Stimulated activated CD4-positive, alpha-beta T cell treated with anti-CD3 and anti-CD28 coated beads, Interleukin-2, amount 100 ng/mL, for 24 hours (primary cell): ENCODE measurements around the gene GNAZ.

Experiments
- DNase-seq, 2 donors: peaks; one replicate each; pipeline ENCODE4 v3.0.0-alpha.2; 2020

The GNAZ gene

GRCh38 chr22:23065495-23066122, 4.7 kb upstream of the GNAZ start:
- DNase-seq = peak in 1 of 2 donors; percentile 13

DNA sequence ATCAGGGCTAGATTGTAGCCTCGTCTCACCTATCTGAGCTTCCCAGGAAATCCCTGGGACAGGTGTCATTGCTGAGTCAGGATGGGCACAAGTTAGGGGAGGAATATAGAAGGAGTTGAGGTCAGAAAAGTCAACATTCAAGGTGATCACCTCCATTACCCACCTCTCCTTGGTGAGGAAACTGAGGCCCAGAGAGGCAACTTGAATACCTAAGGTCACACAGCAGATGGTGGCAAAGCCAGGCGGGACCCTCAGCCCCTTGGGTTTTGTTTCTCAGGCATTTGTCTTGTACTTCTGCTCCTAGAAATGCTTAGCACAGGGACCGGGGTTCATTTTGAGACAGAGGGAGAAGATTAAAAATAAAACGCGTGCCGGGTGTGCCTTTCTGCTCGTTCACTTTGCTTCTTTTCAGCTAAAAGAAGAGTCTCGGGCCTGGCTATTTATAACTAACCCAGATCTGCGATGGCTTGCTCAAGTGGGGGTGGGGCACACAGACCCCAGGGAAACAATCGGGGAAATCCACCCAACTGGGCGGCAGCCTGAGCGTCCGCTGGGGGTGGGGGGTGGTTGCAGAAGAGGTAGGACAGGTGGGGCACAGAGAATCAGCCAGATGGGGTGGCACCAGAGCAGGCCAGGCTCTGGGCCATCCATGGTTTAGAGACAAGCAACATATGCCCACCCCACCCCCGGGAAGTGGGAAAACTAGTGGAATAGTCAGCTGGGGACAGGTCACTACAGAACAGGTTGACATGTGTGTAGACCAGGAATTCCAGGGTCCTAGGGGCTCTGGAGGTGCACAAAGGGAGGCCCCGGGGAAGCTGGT, 3.9 kb upstream of the GNAZ start:
- DNase-seq = peak in 1 of 2 donors; percentile 13

DNA sequence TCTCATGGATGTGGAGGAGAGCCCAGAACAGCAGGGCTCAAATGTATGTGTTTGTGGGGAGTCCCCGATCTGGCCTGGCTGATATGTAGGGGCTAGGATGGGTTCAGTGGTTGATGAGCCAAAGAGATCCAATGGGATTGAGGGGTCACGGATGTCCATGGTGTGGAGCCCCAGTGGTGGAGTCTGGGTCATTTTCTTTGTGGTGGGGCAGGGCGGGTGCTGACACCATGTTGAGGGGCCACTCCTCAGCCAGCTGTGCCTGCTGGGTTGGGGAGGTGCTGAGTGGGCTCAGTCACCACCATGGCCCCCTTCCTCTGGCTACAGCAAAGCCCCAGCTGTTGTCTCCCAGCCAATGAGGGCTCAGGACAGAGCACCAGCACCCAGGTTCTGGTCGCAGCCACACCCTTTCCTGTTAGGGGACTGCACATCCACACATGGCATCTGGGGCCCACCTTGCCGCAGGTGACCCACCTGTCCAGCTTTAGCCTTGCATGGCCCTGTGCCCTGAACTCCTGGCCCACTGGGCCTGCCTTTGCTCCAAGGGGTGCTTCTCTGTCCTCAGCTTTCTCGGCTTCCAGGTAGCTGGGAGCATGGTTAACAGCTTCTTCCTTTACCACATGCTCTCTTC, 3.2 kb upstream of the GNAZ start:
- DNase-seq = peak in 1 of 2 donors; percentile 16

GRCh38 chr22:23067691-23068090, 2.6 kb upstream of the GNAZ start:
- no peak for DNase-seq

DNA sequence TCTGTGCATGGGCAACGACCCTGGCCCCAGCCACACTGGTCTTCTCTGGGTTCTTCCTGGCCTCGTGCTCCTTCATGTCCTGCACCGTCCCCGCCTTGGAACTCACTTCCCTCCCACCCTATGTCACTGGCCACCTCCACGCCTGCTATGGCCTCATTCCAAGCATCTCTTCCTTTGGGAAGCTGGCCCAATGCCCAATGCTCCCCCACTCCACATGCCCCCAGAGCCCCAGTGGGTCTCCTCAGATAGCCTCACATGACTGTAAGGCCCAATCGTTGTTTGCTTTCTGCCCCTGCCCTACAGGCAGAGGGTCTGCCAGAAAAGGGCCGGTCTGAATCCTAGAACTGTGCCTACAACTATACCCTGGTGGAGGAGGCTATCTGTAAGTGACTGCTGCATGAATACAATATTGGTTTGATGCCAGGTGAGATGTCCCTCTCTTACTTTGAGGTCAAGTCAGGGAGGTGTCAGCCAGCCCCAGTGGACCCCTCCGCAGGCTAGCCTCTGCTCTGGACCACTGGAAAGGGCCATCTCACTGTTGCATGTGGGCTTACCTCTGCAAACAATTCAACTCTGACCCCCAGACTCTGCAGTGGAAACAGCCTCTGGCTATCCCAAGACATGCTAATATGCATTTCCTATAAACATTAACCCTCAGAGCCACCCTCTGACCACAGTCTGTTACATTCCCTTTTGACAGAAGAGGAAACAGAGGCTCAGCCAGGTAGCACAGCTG, 2.1 kb upstream of the GNAZ start:
- no peak for DNase-seq

DNA sequence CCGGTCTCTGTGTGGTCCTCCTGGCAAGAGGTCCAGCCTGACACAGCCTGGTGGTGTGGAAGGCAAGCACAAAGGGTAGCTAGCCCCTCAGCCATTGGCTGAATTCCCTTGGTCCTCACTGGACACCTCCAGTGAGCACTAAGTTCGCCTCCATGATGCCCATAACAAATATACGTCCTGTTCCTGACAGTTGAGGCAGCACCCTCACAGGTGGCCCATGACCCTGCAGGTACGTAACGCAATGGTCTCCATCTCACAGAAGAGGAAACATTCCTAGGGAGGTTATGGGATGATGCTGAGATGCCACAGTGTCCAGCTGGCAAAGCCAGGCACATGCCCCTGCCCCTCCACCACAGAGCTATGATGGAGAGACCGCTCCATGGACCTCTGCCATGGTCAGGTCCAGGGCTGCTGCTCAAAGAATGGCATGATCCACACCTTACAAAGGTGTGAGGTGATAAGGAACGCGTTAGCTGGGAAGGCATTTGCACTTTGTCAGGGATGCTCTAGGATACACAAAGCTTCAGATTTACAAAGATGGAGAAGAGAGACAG, 1.4 kb upstream of the GNAZ start:
- no peak for DNase-seq

GRCh38 chr22:23069502-23070357, 589 bp upstream of the GNAZ start:
- peak; percentile 91 for DNase-seq

GRCh38 chr22:23071230-23072076, 1.1 kb downstream of the GNAZ start:
- DNase-seq = no peak

GRCh38 chr22:23072077-23072910, 2.0 kb downstream of the GNAZ start:
- no peak for DNase-seq

GRCh38 chr22:23072911-23073491, 2.7 kb downstream of the GNAZ start:
- DNase-seq = no peak

GRCh38 chr22:23073526-23074229, 3.4 kb downstream of the GNAZ start:
- DNase-seq = no peak

DNA sequence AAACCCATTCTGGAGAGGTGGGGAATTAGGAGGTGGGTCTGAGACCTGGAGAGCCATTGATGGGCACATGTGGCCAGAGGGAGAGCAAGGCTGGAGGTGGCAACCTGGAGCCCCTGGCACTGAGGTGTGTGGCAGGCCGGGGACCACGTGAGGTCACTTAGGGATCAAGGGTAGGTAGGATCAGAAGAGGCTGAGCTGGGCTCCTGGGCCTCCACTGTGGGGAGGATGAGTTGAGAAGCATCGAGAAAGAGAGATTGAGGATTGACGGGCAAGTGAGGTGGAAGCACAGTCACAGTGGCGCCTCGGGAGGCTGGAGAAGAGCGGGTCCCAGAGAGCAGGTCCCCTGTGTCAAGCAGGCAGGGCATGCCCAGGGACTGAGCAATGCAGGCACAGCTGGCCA, 4.1 kb downstream of the GNAZ start:
- no peak for DNase-seq

DNA sequence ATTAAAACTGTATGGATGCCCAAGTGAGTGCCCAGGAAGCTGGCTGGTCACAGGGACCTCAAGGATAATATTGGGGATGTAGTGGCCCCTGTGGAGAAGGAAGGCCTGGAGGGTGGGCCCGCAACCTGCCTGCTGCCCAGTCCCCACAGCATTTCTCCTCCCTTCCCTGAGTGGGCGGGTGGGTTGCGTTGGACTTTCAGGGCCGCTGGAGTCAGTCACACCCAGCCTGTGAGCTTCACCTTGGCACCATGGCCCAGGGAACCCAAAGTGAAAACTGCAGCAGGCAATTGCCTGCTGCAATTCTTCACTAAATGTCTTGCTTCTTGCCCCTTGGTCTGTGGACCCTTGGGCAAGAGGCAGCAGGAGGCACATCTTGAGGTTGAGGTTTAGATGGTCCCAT, 4.7 kb downstream of the GNAZ start:
- DNase-seq = no peak

- DNase-seq = no peak
Measured at GRCh38 chr22:23075525-23076216, 5.4 kb downstream of the GNAZ start.

GRCh38 chr22:23076896-23077572, 6.7 kb downstream of the GNAZ start:
- DNase-seq = no peak

- no peak for DNase-seq
Measured at GRCh38 chr22:23077627-23078461, 7.5 kb downstream of the GNAZ start.

- DNase-seq = no peak
Measured at GRCh38 chr22:23078462-23078787, 8.1 kb downstream of the GNAZ start.
